ENCODE data around the gene SERTAD3.
"Not testable (repeated sequence)": the region's sequence is repeated elsewhere in the genome, so short reads cannot be mapped to it uniquely, and the experiment has no call there.

The SERTAD3 gene, protein sequence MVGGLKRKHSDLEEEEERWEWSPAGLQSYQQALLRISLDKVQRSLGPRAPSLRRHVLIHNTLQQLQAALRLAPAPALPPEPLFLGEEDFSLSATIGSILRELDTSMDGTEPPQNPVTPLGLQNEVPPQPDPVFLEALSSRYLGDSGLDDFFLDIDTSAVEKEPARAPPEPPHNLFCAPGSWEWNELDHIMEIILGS

DNA sequence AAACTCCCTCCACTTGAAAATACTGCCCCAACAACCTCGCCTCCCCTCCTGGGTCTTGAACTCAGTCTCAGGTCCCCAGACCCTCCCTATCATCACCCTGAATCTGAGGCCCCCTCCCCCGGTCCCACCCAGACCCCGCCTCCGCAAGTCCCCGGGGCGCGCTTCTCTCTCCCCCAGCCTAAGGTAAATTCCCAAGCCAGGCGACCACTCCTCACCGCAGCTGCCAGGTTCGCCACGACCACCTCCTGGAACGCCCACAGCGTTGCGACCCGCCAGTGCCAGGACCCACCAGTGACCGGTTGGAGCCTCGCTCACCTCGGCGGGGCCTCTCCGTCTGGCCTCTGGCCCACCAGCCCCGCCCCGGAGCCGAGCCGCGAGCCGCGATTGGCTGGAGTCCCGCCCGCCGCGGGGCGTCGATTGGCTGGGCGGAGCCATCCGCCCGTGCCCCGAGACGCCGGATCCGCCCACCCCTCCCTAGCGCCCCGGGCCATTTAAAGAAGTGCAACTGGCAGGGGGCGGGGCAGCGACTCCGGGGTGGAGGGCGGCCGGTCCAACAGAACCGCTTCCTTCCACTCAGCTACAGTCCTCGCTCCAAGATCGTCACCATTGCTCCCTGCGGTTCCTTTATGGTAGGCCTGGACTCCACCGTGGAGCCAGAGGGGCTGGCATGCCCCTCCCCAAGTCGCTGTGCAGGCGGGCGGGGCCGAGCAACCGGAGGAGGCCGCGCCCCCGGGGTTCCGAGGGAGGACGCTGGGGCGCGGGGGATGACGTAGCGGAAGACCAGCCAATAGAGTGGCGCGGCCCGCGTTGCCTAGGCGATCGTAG is at the start of gene SERTAD3:
Gene SERTAD3, minus strand, starts transcription at position 336 of the 825 bp plus-strand sequence. CDS start 2,255 bp downstream, outside the sequence.
- DNase-seq: peak; percentile 99

DNA sequence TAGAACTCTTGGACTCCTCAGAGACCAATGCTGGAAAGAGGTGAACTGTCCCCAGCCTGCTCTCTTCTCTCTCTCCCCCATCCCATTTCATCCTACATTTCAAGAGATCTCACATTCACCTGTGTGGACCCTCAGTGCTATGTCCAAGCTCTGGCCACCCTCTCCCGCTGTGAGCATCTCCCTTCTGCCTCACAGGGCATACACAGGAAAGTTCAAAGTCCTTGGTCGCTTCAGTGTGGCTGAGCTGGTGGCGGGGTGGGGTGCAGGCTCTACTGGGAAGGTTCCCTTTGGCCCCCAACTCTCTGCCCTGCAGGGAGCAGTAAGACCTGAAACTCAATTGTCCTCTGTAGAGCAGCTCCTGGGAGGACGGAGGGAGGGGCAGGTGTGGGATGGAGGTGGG is 49.6 kb upstream of the SERTAD3 start:
- no peak for DNase-seq

DNA sequence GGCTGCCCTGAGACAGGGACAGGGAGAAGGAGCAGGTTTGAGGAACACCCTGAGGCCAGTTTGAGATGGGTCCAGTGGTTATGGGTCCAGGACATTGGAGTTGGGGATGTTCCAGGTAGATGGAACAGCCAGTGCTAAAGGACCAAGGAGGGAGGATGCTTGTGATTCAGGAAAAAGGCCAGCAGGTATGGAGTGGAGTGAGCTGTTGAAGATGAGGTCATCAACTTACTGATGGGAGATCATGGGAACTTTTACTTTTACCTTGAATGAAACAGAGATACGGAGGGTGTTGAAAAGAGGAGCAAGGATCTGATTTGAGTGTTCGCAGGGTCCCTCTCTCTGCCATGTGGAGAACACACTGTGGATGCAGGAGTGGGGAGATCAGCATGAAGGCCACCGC is 48.1 kb upstream of the SERTAD3 start:
- no peak for DNase-seq

DNA sequence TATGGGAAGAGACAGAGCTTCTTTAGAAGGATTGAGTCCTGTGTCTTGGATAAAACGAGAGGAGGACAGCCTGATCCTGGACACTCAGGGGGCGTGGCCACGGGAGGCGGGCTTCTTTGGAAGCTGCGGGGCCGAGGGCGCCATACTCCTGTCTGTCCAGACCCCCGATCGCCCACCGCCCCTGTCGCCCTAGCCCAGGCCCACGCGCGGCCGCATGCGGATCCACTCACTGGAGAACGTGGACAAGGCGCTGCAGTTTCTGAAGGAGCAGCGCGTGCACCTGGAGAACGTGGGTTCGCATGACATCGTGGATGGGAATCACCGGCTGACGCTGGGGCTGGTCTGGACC is 45.7 kb upstream of the SERTAD3 start:
- DNase-seq: no peak

DNA sequence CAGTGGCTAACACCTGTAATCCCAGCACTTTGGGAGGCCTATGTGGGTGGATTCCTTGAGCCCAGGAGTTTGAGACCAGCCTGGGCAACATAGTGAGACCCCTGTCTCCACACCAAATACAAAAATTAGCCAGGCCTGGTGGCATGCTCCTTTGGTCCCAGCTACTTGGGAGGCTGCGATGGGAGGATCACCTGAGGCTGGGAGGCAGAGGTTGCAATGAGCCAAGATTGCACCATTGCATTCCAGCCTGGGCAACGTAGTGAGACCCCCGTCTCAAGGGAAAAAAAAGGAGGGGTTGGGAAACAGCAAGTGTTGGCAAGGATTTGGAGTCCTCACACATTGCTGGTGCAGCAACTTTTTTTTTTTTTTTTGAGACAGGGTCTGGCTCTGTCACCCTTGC is 41.9 kb upstream of the SERTAD3 start:
- DNase-seq: no peak

DNA sequence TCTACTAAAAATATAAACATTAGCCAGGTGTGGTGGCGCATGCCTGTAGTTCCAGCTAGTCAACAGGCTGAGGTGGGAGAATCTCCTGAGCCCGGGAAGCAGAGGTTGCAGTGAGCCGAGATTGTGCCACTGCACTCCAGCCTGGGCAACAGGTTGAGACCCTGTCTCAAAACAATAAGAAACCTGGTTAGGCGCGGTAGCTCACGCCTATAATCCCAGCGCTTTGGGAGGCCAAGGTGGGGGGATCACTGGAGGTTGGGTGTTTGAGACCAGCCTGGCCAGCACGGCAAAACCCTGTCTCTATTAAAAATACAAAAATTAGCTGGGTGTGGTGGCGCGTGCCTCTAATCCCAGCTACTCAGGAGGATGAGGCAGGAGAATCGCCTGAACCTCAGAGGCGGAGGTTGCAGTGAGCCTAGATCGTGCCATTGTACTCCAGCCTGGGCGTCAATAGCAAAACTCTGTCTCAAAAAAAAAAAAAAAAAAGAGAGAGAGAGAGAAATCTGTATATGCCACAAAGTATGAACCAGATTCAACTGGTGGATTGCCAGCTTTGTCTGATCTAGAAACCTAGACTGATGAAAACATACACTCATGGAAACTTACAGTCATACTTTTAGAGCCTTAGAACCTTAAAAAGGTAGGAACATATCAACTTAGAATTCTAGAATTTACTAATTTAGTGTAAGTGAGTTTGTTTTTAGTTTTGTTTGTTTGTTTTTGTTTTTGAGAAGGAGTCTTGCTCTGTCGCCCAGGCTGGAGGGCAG is 31.9 kb upstream of the SERTAD3 start:
- not testable (repeated sequence) for DNase-seq

DNA sequence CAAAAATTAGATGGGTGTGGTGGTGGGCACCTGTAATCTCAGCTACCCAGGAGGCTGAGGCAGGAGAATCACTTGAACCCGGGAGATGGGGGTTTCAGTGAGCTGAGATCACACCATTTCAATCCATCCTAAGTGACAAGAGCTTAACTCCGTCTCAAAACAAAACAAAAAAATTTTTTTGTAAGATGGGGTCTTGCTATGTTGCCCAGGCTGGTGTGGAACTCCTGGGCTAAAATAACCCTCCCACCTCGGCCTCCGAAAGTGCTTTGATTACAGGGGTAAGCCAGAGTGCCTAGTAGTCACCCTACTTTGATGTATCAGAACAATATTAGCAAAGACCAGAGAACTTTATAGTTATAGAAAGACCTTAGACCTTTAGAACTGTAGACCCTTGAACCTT is 30.6 kb upstream of the SERTAD3 start:
- DNase-seq: no peak

DNA sequence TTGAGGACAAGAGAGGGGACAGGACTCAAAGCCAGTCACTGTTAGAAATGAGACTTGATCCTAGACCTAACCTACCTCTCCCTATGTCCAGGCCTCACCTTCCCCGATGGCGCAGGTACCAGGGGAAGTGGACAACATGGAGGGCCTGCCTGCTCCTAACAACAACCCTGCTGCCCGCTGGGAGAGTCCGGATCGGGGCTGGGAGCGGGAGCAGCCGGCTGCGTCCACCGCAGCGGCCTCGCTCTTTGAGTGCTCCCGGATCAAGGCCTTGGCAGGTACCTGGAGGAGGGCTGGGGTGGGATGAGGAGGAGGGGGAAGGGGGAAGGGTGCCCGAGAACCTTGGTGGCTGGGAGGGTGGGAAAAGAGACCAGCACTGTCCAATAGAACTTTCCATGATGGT is 28.4 kb upstream of the SERTAD3 start:
- DNase-seq: no peak

DNA sequence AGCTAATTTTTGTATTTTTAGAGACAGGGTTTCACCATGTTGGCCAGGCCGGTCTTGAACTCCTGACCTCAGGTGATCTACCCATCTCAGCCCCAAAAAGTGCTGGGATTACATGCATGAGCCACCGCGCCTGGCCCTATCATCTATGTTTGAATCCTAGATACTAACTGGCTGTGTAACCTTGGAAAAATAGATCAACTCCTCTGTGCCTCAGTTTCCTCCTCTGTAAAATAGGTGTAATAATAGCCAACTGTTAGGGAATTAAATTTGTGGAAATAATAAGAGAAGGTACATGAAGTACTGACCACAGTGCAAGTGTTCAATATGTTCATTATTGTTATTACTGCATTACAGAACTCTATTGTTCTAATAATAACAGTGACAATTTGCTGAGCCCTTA is 27.0 kb upstream of the SERTAD3 start:
- DNase-seq: no peak

DNA sequence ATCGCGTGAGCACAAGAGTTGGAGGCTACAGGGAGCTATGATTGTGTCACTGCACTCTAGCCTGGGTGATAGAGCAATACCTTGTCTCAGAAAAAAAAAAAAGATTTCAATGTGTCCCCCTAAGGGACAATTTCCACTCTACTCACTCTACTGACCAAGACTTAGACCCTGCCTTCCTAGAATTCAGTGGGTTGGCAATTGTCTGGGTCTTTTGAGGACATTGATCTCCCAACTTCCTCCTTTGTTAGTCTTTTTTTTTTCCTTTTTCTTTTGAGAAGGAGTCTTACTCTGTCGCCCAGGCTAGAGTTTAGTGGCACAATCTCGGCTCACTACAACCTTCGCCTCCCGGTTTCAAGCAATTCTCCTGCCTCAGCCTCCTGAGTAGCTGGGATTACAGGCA is 24.9 kb upstream of the SERTAD3 start:
- no peak for DNase-seq

DNA sequence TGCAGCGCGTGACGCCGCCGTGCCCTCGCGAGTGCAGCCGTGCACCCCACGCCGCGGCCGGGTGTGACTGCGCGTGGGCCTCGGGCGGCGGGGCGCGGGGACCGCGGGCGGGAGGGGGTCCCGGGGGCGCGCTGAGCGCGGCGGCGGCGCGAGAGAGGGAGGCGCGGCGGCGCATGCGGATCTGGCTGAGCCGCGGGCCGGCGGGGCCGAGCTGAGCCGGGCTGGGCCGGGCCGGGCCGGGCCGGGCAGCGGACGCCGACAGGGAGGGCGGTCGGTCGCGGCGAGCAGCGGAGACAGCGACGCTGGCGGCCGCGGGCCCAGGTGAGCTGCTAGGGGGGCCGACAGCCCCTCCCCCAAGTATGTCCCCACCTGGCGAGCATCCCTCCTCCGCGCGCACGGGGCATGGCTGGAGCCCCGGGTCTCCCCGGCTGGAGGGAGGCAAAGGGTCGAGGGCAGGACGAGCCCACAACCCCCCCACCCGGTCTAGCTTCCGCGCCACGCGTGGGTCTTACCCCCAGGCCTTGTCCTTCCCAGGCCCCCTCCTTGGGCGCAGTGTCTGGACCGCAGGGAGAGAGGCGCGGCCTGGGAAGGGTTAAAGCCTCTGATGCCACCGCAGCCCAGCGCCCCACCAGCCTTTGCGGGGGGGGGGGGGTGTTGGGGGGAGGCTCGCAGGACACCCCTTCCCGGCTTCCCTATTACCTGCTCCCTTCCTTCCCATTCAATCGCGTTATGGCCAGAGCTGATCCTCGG is 23.0 kb upstream of the SERTAD3 start, which contains the start of gene SPTBN4:
Gene SPTBN4, plus strand, starts transcription at position 17 of the 750 bp plus-strand sequence. CDS start 5,621 bp downstream, outside the sequence.
- DNase-seq: no peak

DNA sequence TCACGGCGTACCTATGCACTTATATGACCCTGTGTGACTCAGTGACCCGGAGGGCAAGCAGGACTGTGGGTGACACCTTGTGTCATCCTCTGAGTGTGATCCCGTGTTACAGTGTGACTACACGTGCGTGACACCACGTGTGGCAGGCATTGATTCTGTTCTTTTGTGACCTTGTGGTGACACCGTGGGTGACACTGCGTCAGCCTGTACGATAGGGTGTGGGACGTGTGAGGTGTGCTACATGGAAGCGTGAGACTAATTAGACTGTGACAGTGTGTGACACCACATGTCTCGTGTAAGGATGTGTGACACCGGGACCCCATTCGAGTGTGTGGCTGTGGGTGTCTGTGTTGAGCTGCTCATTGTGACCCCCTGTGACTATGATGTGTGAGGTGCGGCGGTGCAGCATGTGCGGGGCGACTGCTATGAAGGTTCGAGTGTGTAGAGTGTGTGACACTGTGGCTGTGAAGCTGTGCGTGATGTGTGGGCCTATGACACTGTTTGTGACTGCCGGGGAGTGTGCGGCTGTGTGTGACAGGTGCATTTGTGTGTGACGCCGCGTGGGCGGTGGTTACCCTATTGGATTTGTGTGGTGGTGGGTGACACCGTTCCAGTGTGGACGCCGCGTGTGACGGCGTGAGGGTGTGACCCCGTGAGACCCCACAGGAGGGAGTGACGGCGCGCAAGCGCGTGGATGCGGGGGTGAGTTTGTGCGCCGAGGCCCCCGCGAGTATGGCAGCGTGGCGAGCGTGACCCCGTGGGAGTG is 22.3 kb upstream of the SERTAD3 start:
- DNase-seq: no peak

DNA sequence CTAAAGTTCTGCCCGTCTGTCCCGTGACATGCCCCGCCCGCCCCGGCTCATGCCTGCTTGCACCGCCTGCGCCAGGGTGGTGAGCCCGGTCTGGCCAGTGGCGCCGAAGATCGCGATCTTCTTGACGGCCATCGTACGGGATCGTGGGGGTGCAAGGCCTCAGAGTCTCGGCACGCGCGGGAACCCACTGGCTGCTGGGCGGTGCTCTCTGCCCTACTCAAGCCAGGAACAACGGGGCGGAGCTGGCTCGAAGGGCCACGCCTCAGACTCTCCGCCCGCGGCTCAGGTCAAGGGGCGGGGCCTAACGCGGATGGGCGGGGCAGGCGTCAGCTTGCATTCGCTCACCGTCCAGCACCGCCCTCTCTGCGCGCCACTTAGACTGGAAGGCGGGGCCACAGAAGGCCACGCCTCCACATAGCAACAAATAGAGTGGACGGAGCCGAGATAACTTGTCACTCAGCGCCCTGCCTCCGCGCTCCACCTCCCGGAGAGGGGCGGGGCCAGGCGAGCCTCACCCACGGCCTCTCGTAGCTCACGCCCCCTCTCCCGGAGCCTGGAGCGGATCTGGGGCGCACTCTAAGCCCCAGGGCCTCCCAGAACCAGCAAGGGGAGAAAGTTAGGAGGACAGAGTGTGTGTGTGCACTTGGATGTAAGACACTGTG is 21.6 kb upstream of the SERTAD3 start, which contains the start of gene BLVRB:
Gene BLVRB, minus strand, starts transcription at position 189 of the 662 bp plus-strand sequence. Its CDS starts 57 bp downstream, at position 132.
- peak; percentile 82 for DNase-seq

DNA sequence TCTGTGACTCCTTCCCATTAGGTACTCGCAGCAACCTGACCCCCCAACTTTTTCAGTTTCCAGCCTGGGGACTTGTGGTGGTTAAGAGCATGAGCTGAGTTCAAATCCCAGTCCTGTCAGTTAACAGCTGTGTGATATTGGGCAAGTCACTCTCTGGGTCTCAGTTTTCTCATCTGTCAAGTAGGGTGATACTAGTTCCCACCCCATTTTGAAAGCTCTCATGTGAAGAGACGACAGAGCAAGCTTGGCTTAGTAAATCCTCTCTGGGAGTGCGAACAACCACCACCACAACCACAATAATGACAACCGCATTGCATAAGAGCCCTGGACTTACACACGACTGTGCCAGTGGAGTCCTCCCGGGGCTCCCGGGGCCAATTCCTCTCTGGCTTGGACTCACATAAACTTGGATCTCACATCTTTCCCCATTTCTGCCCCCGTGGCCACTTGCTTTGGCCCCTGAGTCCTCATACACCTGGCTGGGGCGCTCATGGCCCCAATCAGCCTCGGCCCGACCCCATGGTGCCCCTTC is 21.0 kb upstream of the SERTAD3 start:
- DNase-seq: no peak

DNA sequence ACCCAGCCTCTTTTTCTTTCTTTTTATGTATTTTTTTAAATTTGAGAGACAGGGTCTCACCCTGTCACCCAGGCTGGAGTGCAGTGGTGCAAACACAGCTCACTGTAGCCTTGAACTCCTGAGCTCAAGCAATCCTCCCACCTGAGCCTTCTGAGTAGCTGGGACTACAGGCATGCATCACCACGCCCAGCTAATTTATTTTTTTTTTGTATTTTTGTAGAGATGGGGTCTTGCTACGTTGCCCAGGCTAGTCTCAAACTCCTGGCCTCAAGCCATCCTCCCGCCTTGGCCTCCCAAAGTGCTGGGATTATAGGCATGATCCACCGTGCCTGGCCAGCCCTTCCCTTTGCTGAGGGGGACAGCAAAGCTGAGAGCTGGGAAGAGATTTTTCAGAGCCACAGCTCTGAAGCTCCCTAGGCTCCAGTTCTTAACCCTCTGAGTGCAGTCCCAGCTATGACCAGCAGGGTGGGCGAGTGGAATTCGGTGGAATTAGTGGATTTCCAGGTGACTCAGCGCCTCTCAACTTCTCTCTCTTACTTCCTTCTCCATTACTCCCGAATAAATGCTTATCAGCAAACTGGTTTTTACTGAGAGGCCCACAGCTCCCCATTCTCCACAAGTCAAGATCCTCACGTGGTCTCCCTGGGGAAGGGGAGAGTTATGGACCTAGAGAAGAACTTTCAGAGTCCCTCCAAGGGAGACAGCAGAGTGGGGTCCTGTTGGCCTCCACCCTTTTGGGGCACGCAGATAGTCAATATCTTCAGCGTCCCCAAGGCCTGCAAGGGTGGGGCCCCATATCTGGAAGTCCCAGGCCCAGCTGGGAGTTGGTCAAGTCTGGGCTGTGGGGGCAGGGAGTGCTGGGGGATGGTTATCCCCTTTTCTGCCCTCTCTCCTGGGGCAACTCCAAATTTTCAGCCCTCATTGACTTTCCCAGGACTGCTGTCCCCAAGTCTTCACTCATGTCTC is 20.2 kb upstream of the SERTAD3 start:
- no peak for DNase-seq

DNA sequence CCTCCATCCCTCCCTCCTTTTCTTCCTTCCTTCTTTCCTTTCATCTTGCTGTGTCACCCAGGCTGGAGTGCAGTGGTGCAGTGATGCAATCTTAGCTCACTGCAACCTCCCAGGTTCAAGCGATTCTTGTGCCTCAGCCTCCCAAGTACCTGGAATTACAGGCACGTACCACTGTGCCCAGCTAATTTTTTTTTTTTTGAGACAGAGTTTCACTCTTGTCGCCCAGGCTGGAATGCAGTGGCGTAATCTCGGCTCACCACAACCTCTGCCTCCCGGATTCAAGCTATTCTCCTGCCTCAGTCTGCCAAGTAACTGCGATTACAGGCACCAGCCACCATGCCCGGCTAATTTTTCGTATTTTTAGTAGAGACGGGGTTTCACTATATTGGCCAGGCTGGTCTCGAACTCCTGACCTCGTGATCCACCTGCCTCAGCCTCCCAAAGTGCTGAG is 19.5 kb upstream of the SERTAD3 start:
- not testable (repeated sequence) for DNase-seq

DNA sequence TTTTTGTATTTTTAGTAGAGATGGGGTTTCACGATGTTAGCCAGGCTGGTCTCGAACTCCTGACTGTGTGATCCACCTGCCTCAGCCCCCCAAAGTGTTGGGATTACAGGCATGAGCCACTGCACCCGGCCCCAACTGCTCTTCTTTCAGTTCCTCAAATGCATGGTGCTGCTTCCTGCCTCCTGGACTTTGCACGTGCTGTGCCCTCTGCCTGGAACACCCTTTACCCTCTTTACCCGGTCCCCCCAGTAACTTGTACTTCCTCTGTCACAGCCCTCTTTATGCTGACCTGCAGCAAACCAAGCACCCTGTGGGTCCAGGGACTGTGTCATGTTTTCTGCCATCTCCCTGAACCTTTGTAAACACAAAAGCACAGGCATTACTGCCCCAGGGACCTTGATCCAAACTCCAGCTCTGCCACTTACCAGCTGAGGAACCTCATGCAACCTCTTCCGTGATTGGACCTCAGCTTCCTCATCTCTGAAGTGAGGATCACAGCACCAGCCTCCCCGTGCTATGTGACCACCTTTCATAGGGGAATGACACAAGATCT is 17.6 kb upstream of the SERTAD3 start:
- no peak for DNase-seq

DNA sequence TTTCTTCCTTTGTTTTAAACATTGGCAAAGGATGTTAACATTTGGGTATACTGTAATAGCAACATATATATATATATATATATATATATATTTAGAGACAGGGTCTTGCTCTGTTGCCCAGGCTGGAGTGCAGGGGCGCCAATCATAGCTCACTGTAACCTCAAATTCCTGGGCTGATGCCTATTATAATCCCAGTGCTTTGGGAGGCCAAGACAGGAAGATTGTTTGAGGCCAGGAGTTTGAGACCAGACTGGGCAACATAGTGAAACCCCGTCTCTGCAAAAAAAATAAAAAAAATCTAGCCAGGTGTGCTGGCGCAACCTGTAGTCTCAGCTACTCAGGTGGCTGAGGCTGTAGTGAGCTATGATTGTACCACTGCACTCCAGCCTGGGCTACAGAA is 16.1 kb upstream of the SERTAD3 start:
- no peak for DNase-seq

DNA sequence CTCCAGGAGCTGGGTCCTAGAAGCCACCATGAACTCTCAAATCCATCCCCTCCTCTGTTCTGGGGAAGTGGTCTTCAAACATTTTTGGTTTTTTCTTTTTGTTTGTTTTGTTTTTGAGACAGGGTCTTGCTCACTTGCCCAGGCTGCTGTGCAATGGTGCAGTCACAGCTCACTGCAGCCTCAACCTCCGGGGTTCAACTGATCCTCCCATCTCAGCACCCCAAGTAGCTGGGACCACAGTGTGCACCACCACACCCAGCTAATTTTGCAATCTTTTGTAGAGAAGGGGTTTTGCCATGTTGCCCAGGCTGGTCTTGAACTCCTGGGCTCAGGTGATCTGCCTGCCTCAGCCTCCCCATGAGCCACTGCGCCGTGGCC is 14.5 kb upstream of the SERTAD3 start:
- DNase-seq: no peak

Measured in cortex of kidney (tissue), 1 donor.